Measurements from ENCODE around the gene CDKN1B.
"Not testable (repeated sequence)": the region's sequence is repeated elsewhere in the genome, so short reads cannot be mapped to it uniquely, and the experiment has no call there.

The CDKN1B gene

GRCh38 chr12:12735301-12735700, 18.1 kb downstream of the CDKN1B start:
- Histone ChIP-seq H3K9me3 (ENCODE audit: low read length) (no peaks in the 10 kb centered on the region), H2AFZ (ENCODE audit: low read length) (no peak overlapping the region), H3K4me3 (ENCODE audit: low read depth, low read length, poor library complexity, severe bottlenecking) (no peak overlapping the region), H3K9ac (ENCODE audit: low read length) (no peak overlapping the region), H3K79me2 (ENCODE audit: insufficient read depth, low read length) (0 out of 2 replicates have a peak, but pooled peaks cover 5% of the 10 kb centered on the region), H3K4me2 (ENCODE audit: low read length) (no peak overlapping the region), H3K27me3 (ENCODE audit: insufficient read depth, low read length) (no peaks in the 10 kb centered on the region), H3F3A (ENCODE audit: insufficient read depth, low read length) (no peaks in the 10 kb centered on the region), H3K27ac (ENCODE audit: low read depth, low read length, poor library complexity, severe bottlenecking) (peak overlapping the region; percentile 77), H3K9me2 (ENCODE audit: low read depth, low read length) (no peaks in the 10 kb centered on the region), H3K36me3 (ENCODE audit: insufficient read depth, low read length) (peaks cover 9% of the 10 kb centered on the region; the same call in 1 of the 2 replicates), H3K4me1 (ENCODE audit: insufficient read depth, low read length, severe bottlenecking) (peaks cover 38% of the 10 kb centered on the region), H4K20me1 (ENCODE audit: insufficient read depth, low read length) (no peaks in the 10 kb centered on the region)
- TF ChIP-seq CTCF (IDR thresholded peaks at IDR 0.05; ENCODE audit: low read length) (no peak), EZH2 (IDR thresholded peaks at IDR 0.05; ENCODE audit: borderline replicate concordance, low read length) (no peak)

- H4K20me1 ChIP-seq (ENCODE audit: insufficient read depth, low read length), result no peaks in the 10 kb centered on the region
- no peaks in the 10 kb centered on the region for H3K9me3 ChIP-seq (ENCODE audit: low read length)
- H3K36me3 ChIP-seq (ENCODE audit: insufficient read depth, low read length), result peaks cover under 1% of the 10 kb centered on the region; the same call in 1 of the 2 replicates
- H3K9ac ChIP-seq (ENCODE audit: low read length), result peak overlapping the region; percentile 9; the same call in 1 of the 2 replicates
- H3K27me3 ChIP-seq (ENCODE audit: insufficient read depth, low read length), result no peaks in the 10 kb centered on the region
- peak overlapping the region; percentile 20 for H3K4me3 ChIP-seq (ENCODE audit: low read depth, low read length, poor library complexity, severe bottlenecking)
- TF ChIP-seq EZH2 (IDR thresholded peaks at IDR 0.05; ENCODE audit: borderline replicate concordance, low read length), result no peak
- peak; percentile 72 for TF ChIP-seq CTCF (IDR thresholded peaks at IDR 0.05; ENCODE audit: low read length)
- H3K4me2 ChIP-seq (ENCODE audit: low read length), result peak overlapping the region; percentile 46
- no peaks in the 10 kb centered on the region for H3K9me2 ChIP-seq (ENCODE audit: low read depth, low read length)
- H3K4me1 ChIP-seq (ENCODE audit: insufficient read depth, low read length, severe bottlenecking), result peaks cover 38% of the 10 kb centered on the region
- peak overlapping the region; percentile 77 for H3K27ac ChIP-seq (ENCODE audit: low read depth, low read length, poor library complexity, severe bottlenecking)
- H3K79me2 ChIP-seq (ENCODE audit: insufficient read depth, low read length), result 0 out of 2 replicates have a peak, but pooled peaks cover 5% of the 10 kb centered on the region
- no peaks in the 10 kb centered on the region for H3F3A ChIP-seq (ENCODE audit: insufficient read depth, low read length)
- H2AFZ ChIP-seq (ENCODE audit: low read length), result no peak overlapping the region
Measured at GRCh38 chr12:12736759-12737676, 19.9 kb downstream of the CDKN1B start.

GRCh38 chr12:12738152-12738551, 21.0 kb downstream of the CDKN1B start:
- H3K9me2 ChIP-seq (ENCODE audit: low read depth, low read length); H4K20me1 ChIP-seq (ENCODE audit: insufficient read depth, low read length); H3K27me3 ChIP-seq (ENCODE audit: insufficient read depth, low read length); H3K4me2 ChIP-seq (ENCODE audit: low read length); H3F3A ChIP-seq (ENCODE audit: insufficient read depth, low read length); H3K36me3 ChIP-seq (ENCODE audit: insufficient read depth, low read length); H3K4me3 ChIP-seq (ENCODE audit: low read depth, low read length, poor library complexity, severe bottlenecking); H3K9ac ChIP-seq (ENCODE audit: low read length); H2AFZ ChIP-seq (ENCODE audit: low read length); H3K9me3 ChIP-seq (ENCODE audit: low read length); H3K27ac ChIP-seq (ENCODE audit: low read depth, low read length, poor library complexity, severe bottlenecking); H3K79me2 ChIP-seq (ENCODE audit: insufficient read depth, low read length): not testable (repeated sequence)
- peaks cover 34% of the 10 kb centered on the region for H3K4me1 ChIP-seq (ENCODE audit: insufficient read depth, low read length, severe bottlenecking)
